Gastroesophageal sphincter (tissue), 3 donors: ENCODE data around the gene LGALS9.

Source experiments
- EP300 ChIP-seq: sonication (generic); formaldehyde crosslinking; IDR thresholded peaks from one replicate; pipeline ENCODE4 v1.6.1; 2017; ENCODE audit warnings: antibody characterized with exemption, mild to moderate bottlenecking
- POLR2A ChIP-seq, 2 donors: fragments of 450-650 bp; IDR thresholded peaks; one replicate each; pipeline ENCODE4 v1.6.1; 2017; ENCODE audit warnings: antibody characterized with exemption in 2 of 2, mild to moderate bottlenecking in 2 of 2, moderate library complexity in 1 of 2
- POLR2AphosphoS5 ChIP-seq: sonication (generic); formaldehyde crosslinking; IDR thresholded peaks from one replicate; pipeline ENCODE4 v1.6.1; 2017; ENCODE audit warnings: antibody characterized with exemption
- TF ChIP-seq, protein P1 (sequence below), 4 experiments: fragments of 200-600 bp in 2 of 4; fragments of 450-650 bp in 2 of 4; sonication (generic) in 1 of 4; IDR thresholded peaks; one replicate each; pipeline ENCODE4 v1.5.1; 2017 to 2019; ENCODE audit warnings: antibody characterized with exemption in 4 of 4, mild to moderate bottlenecking in 2 of 4, moderate library complexity in 2 of 4

DNA sequence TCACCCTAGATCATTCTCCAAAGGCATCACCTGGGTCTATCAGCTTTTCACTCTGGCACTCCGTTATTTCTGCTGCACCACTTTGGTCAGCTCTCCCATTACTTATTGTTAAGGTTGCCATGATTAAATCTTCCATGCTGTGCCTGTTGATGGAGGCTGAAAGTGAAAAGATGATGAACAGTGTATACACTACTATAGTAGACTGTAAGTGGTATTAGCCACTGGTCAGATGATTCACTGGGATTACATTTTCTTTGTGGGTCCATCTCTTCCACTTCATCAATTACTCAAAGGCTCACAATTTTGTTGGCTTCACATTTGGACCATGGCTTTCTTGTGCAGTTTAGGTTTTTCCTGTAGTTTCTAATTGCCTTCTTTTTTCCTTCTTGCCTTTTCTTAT, 15.9 kb upstream of the LGALS9 start:
- TF ChIP-seq POLR2A (IDR thresholded peaks at IDR 0.05) (no peak), EP300 (no peak), POLR2AphosphoS5 (no peak)
- TF ChIP-seq, protein P1, sequence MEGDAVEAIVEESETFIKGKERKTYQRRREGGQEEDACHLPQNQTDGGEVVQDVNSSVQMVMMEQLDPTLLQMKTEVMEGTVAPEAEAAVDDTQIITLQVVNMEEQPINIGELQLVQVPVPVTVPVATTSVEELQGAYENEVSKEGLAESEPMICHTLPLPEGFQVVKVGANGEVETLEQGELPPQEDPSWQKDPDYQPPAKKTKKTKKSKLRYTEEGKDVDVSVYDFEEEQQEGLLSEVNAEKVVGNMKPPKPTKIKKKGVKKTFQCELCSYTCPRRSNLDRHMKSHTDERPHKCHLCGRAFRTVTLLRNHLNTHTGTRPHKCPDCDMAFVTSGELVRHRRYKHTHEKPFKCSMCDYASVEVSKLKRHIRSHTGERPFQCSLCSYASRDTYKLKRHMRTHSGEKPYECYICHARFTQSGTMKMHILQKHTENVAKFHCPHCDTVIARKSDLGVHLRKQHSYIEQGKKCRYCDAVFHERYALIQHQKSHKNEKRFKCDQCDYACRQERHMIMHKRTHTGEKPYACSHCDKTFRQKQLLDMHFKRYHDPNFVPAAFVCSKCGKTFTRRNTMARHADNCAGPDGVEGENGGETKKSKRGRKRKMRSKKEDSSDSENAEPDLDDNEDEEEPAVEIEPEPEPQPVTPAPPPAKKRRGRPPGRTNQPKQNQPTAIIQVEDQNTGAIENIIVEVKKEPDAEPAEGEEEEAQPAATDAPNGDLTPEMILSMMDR (IDR thresholded peaks at IDR 0.05): no peak
